Activated CD4-positive, alpha-beta T cell treated with anti-CD3 and anti-CD28 coated beads for 36 hours (primary cell): ENCODE results near the gene EXT2. TPM values are rescaled to one million over a fixed set of nuclear protein-coding genes. Genes with fewer than 3 reads are reported as not detected.

Experiments
- ATAC-seq: fragments of 200-7000 bp; cut with Tn5 transposase; one replicate; pipeline ENCODE4 v1.10.0; 2021; ENCODE audit warnings: mild to moderate bottlenecking, moderate library complexity
- CTCF ChIA-PET: fragments of 350-600 bp; sonication (Branson Sonifier 250); formaldehyde crosslinking; loops from one replicate; lab custom pipeline; 2021; ENCODE audit warnings: antibody characterized with exemption; lab: Charles Lee
- POLR2A ChIA-PET: fragments of 350-600 bp; sonication (Branson Sonifier 250); formaldehyde crosslinking; loops from one replicate; lab custom pipeline; 2021; ENCODE audit warnings: antibody characterized with exemption, inconsistent platforms; lab: Charles Lee
- DNase-seq: peaks from one replicate; pipeline ENCODE4 v3.0.0-alpha.2; 2020
- H3K27ac Mint-ChIP-seq: one replicate; pipeline ENCODE4 v1.8.0; 2021; ENCODE audit warnings: mixed read lengths
- H3K27me3 Mint-ChIP-seq: one replicate; pipeline ENCODE4 v1.8.0; 2021; ENCODE audit warnings: mixed read lengths
- H3K36me3 Mint-ChIP-seq: one replicate; pipeline ENCODE4 v1.8.0; 2021; ENCODE audit warnings: low read depth, mixed read lengths
- H3K4me1 Mint-ChIP-seq: one replicate; pipeline ENCODE4 v1.8.0; 2021; ENCODE audit warnings: mixed read lengths
- H3K4me3 Mint-ChIP-seq: one replicate; pipeline ENCODE4 v1.8.0; 2021; ENCODE audit warnings: mild to moderate bottlenecking, moderate library complexity, mixed read lengths
- H3K9me3 Mint-ChIP-seq: one replicate; pipeline ENCODE4 v1.8.0; 2021; ENCODE audit warnings: low read depth, mixed read lengths
- intact Hi-C, 2 experiments: fragments of 100-400 bp; cut with DNase I in 1 of 2; cut with micrococcal nuclease in 1 of 2; formaldehyde crosslinking; loops; one replicate each; pipeline versions ENCODE4 v1.14.2 to v1.15.1; 2022 to 2024; cut with DNase I, micrococcal nuclease
- total RNA-seq, 2 experiments: library from RNA; stranded (reverse); gene quantifications; one replicate each; pipeline ENCODE4 v1.2.3, GENCODE V29; 2021

The EXT2 gene
- total RNA-seq, 2 experiments from 2014 or later = 18.4 to 20.6 TPM

GRCh38 chr11:44189986-44190882 lies 94.8 kb downstream of the EXT2 start:
- no peak for DNase-seq
- Mint-ChIP-seq H3K4me1 (peaks cover 39% of the 10 kb centered on the region), H3K27me3 (no peaks in the 10 kb centered on the region), H3K4me3 (no peak overlapping the region), H3K27ac (no peak overlapping the region), H3K9me3 (peaks cover 15% of the 10 kb centered on the region), H3K36me3 (peaks cover 52% of the 10 kb centered on the region)
- intact Hi-C loops = no loop called here
- CTCF ChIA-PET = interaction anchor here (0.5 to 1.9 kb wide), 4 partner anchors 10 to 1295 kb away, joined by 3 to 5 read pairs (median 4); no protein-coding TSS in a partner anchor
- POLR2A ChIA-PET = no interaction called here
- ATAC-seq = no peak

GRCh38 chr11:44190883-44191230 lies 95.4 kb downstream of the EXT2 start:
- H3K4me3 Mint-ChIP-seq = no peak overlapping the region
- CTCF ChIA-PET = interaction anchor here (0.6 to 1.9 kb wide), 3 partner anchors 27 to 809 kb away, joined by 3 to 7 read pairs (median 5); partner anchors contain the start of gene EXT2
- H3K9me3 Mint-ChIP-seq = peaks cover 15% of the 10 kb centered on the region
- intact Hi-C loops = no loop called here
- DNase-seq (no peak), ATAC-seq (no peak)
- H3K4me1 Mint-ChIP-seq = peaks cover 37% of the 10 kb centered on the region
- peaks cover 53% of the 10 kb centered on the region for H3K36me3 Mint-ChIP-seq
- H3K27me3 Mint-ChIP-seq = no peaks in the 10 kb centered on the region
- POLR2A ChIA-PET = no interaction called here
- no peak overlapping the region for H3K27ac Mint-ChIP-seq

DNA sequence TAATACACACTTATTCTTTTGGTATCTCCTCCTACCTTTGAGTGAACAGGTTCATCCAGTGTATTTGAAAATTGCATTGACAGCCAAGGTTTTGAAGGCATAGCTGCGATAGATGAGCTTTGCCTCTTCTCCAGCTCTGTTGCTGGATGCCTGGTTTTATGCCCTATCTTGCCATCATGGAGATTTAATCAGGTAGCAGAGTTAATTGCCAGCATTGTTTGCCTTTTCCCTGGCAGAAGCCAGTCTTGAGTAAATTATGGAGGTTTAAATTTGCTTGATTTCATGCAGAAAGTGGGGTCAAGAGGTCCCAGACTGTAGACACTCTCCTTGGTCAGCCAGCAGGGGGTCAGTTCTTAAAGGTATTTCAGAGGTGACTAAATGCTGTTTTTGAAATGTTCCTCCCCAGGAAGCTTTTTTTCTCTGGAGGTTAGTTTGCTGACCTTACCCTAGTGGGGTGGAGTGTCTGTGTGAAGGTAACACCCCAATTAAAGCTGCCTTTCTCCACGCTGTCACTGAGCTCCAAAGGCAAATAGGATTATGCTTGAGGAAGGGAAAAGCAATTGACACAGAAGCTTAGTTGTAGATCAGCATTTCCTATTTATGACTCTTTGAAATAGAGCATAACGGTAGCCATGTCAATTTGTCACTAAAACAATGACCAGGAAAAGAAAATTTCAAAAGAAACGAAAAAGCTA lies 96.0 kb downstream of the EXT2 start:
- no peak for ATAC-seq

GRCh38 chr11:44192017-44192385 lies 96.5 kb downstream of the EXT2 start:
- CTCF ChIA-PET = interaction anchor here (0.8 to 1.9 kb wide), 4 partner anchors 28 to 97 kb away, joined by 3 to 7 read pairs (median 4); partner anchors contain the start of gene EXT2

More for the DNA sequence above, 96.0 kb downstream of the EXT2 start:
- H3K27me3 Mint-ChIP-seq = no peaks in the 10 kb centered on the region
- peaks cover 57% of the 10 kb centered on the region for H3K36me3 Mint-ChIP-seq
- no peak overlapping the region for H3K27ac Mint-ChIP-seq
- H3K4me1 Mint-ChIP-seq = peaks cover 37% of the 10 kb centered on the region
- no peak for DNase-seq
- CTCF ChIA-PET = interaction anchor here (0.8 to 1.9 kb wide), 4 partner anchors 28 to 97 kb away, joined by 3 to 7 read pairs (median 4); partner anchors contain the start of gene EXT2
- POLR2A ChIA-PET = no interaction called here
- intact Hi-C loops = loop anchor here in 1 of 2 experiments (2.0 kb wide), 1 partner anchor 339 kb away; no protein-coding TSS in a partner anchor
- peaks cover 15% of the 10 kb centered on the region for H3K9me3 Mint-ChIP-seq
- no peak overlapping the region for H3K4me3 Mint-ChIP-seq

GRCh38 chr11:44192462-44193100 lies 97.1 kb downstream of the EXT2 start:
- CTCF ChIA-PET = interaction anchor here (0.6 to 0.8 kb wide), 2 partner anchors 15 to 59 kb away, joined by 3 to 4 read pairs; no protein-coding TSS in a partner anchor
- ATAC-seq = peak; percentile 86
- H3K4me3 Mint-ChIP-seq = no peak overlapping the region

More at GRCh38 chr11:44192017-44192385, 96.5 kb downstream of the EXT2 start:
- Mint-ChIP-seq H3K4me1 (peaks cover 37% of the 10 kb centered on the region), H3K36me3 (peaks cover 62% of the 10 kb centered on the region), H3K4me3 (no peak overlapping the region), H3K27ac (peak overlapping the region; percentile 71), H3K27me3 (no peaks in the 10 kb centered on the region), H3K9me3 (peaks cover 15% of the 10 kb centered on the region)
- DNase-seq (no peak), ATAC-seq (no peak)
- intact Hi-C loops = loop anchor here in 1 of 2 experiments (2.0 kb wide), 1 partner anchor 339 kb away; no protein-coding TSS in a partner anchor
- POLR2A ChIA-PET = no interaction called here

DNA sequence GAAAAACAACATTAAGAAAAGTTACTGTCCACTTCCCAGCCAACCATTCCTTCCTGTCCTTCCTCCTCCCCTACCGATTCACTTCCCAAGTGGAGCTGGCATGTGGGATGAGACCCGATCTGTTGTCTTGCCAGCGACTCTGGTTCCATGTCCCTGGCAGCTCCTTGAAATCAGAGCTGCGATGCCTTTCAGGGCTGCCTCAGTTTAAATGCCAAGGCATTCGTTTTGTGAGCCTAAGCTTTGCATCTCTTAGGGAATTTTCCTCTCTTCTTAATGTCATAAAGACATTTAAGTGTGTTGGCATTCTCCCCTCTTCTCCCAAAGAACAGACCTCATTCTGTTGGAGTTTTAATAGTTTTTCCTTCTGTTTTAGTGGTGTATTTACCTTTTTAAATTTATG lies 98.4 kb downstream of the EXT2 start:
- Mint-ChIP-seq H3K27me3 (no peaks in the 10 kb centered on the region), H3K9me3 (peaks cover 5% of the 10 kb centered on the region), H3K4me3 (no peak overlapping the region), H3K4me1 (peaks cover 37% of the 10 kb centered on the region), H3K36me3 (peaks cover 58% of the 10 kb centered on the region), H3K27ac (no peak overlapping the region)
- ChIA-PET POLR2A (no interaction called here), CTCF (interaction anchor here (0.7 kb wide), 1 partner anchor 17 kb away, joined by 3 read pairs; no protein-coding TSS in a partner anchor)
- DNase-seq (no peak), ATAC-seq (no peak)
- intact Hi-C loops = loop anchor here in 1 of 2 experiments (2.0 kb wide), 1 partner anchor 337 kb away; no protein-coding TSS in a partner anchor

More at GRCh38 chr11:44192462-44193100, 97.1 kb downstream of the EXT2 start:
- peaks cover 10% of the 10 kb centered on the region for H3K9me3 Mint-ChIP-seq
- POLR2A ChIA-PET = no interaction called here
- peaks cover 37% of the 10 kb centered on the region for H3K4me1 Mint-ChIP-seq
- intact Hi-C loops = loop anchor here in 1 of 2 experiments (2.0 kb wide), 1 partner anchor 338 kb away; no protein-coding TSS in a partner anchor
- H3K36me3 Mint-ChIP-seq = peaks cover 60% of the 10 kb centered on the region
- no peaks in the 10 kb centered on the region for H3K27me3 Mint-ChIP-seq
- H3K27ac Mint-ChIP-seq = peak overlapping the region; percentile 71
- no peak for DNase-seq

DNA sequence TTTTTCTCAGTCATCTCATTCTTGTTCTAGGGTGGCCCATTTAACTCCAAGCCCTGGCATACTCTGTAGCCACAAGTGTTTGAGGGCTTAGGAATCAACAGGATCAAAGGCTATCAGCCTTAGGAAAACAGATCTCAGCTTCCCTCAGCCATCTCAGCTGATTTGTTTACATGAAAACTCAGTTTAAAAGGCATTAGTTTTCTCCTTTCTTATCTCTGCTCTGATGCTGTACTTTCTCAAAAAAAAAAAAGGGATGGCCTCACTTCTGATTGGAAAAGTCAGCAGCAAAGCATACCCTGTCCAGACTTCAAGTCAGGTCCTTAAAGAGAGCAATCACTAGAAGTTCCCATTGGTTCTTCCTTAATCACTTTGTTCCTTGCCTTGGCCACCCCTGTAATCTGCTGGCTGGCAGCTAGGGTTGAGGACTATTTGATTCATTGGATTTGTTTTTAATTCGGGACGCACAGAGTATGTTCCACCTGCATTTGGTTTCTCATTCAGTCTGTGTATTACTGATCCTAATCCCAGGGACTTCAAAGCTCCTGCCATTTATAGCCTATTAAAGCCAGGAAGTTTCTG lies 102.8 kb downstream of the EXT2 start:
- Mint-ChIP-seq H3K4me1 (no peaks in the 10 kb centered on the region), H3K9me3 (no peaks in the 10 kb centered on the region), H3K4me3 (no peak overlapping the region), H3K27ac (no peak overlapping the region), H3K36me3 (peaks cover 61% of the 10 kb centered on the region), H3K27me3 (no peaks in the 10 kb centered on the region)
- POLR2A ChIA-PET = no interaction called here
- DNase-seq (no peak), ATAC-seq (no peak)
- CTCF ChIA-PET = interaction anchor here (0.6 kb wide), 1 partner anchor 9 kb away, joined by 3 read pairs; no protein-coding TSS in a partner anchor
- intact Hi-C loops = no loop called here

DNA sequence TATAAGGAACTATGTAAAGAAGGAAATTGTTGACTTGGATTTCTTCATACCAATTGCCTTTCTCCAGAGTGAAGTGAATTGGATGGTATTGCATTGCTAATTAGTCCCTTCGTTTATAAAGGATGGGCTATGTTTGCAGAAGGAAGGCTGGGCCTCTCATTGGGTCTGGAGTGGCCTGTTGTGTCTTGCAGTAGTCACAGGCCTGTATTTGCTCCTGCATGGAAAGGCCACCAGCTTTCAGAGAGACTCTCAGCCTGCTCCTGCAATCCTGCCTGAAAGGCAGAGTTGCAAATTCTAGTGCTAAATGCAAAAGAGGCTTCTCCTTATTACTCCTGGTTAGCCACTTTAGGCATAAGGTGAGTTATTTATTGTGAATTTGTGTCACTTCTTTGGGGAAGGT lies 103.8 kb downstream of the EXT2 start:
- no peak for ATAC-seq
- H3K27me3 Mint-ChIP-seq = no peaks in the 10 kb centered on the region
- intact Hi-C loops = no loop called here
- H3K27ac Mint-ChIP-seq = no peak overlapping the region
- no peak overlapping the region for H3K4me3 Mint-ChIP-seq
- no peak for DNase-seq
- no peaks in the 10 kb centered on the region for H3K4me1 Mint-ChIP-seq
- CTCF ChIA-PET = no interaction called here
- no peaks in the 10 kb centered on the region for H3K9me3 Mint-ChIP-seq
- POLR2A ChIA-PET = no interaction called here
- peaks cover 56% of the 10 kb centered on the region for H3K36me3 Mint-ChIP-seq

- intact Hi-C loops = no loop called here
- Mint-ChIP-seq H3K36me3 (peaks cover 52% of the 10 kb centered on the region), H3K4me1 (no peaks in the 10 kb centered on the region), H3K4me3 (no peak overlapping the region), H3K27ac (no peak overlapping the region), H3K9me3 (no peaks in the 10 kb centered on the region), H3K27me3 (no peaks in the 10 kb centered on the region)
- DNase-seq (no peak), ATAC-seq (no peak)
- ChIA-PET POLR2A (no interaction called here), CTCF (no interaction called here)
Measured at GRCh38 chr11:44199816-44200215, 104.3 kb downstream of the EXT2 start.

- Mint-ChIP-seq H3K4me3 (no peak overlapping the region), H3K9me3 (no peaks in the 10 kb centered on the region), H3K27ac (no peak overlapping the region), H3K36me3 (peaks cover 52% of the 10 kb centered on the region), H3K4me1 (no peaks in the 10 kb centered on the region), H3K27me3 (no peaks in the 10 kb centered on the region)
- no peak for DNase-seq
- intact Hi-C loops = no loop called here
- ChIA-PET POLR2A (interaction anchor here (0.7 kb wide), 1 partner anchor 159 kb away, joined by 3 read pairs; no protein-coding TSS in a partner anchor), CTCF (no interaction called here)
- no peak for ATAC-seq
Measured at GRCh38 chr11:44203270-44204043, 108.0 kb downstream of the EXT2 start.
